SK-N-SH (cell line): Measurements from ENCODE around the gene TBXA2R. TPM values are rescaled to one million over a fixed set of nuclear protein-coding genes. Genes with fewer than 3 reads are reported as not detected.

Source experiments
- CTCF ChIA-PET: fragments of 300-600, 350-600 bp; formaldehyde crosslinking; extraction: SDS; loops from one replicate; lab custom pipeline; 2021; lab: Yijun Ruan, JAX
- POLR2A ChIA-PET: fragments of 350-600 bp; sonication (Branson Sonifier 250); formaldehyde crosslinking; extraction: SDS; loops from one replicate; lab custom pipeline; 2020; ENCODE audit warnings: antibody characterized with exemption, inconsistent platforms; lab: Yijun Ruan, JAX
- DNase-seq: peaks from one replicate; pipeline ENCODE4 v3.0.0; 2012
- H2AFZ ChIP-seq: fragments of 200-600 bp; sonication (generic); 2 replicates; pipeline ENCODE4 v1.8.1; 2016; ENCODE audit warnings: antibody characterized with exemption, mild to moderate bottlenecking, low read depth
- H3F3A ChIP-seq: fragments of 200-600 bp; sonication (generic); replicated peaks from 2 replicates; pipeline ENCODE3; 2016; ENCODE audit warnings: antibody characterized with exemption, mild to moderate bottlenecking; ENCODE audit not compliant: insufficient read depth
- H3K27ac ChIP-seq, 2 experiments: fragments of 200-500 bp in 1 of 2; fragments of 200-600 bp in 1 of 2; sonication (Bioruptor generic) in 1 of 2; sonication (generic), shearing (Covaris generic) in 1 of 2; 2 replicates each; pipeline versions ENCODE4 v1.5.1 to v1.6.1; 2014 to 2016; ENCODE audit warnings: low read depth in 2 of 2, inconsistent platforms in 1 of 2, low read length in 1 of 2, mild to moderate bottlenecking in 1 of 2, mixed read lengths in 1 of 2
- H3K27me3 ChIP-seq: fragments of 200-600 bp; sonication (generic), shearing (Covaris generic); 2 replicates; pipeline ENCODE4 v1.6.1; 2016; ENCODE audit warnings: mixed run types; ENCODE audit not compliant: insufficient read depth
- H3K36me3 ChIP-seq, 2 experiments: fragments of 200-500 bp in 1 of 2; fragments of 200-600 bp in 1 of 2; sonication (Bioruptor generic) in 1 of 2; sonication (generic) in 1 of 2; replicated peaks in 1 of 2; 2 replicates each; pipeline versions ENCODE3 to v1.5.1; 2014 to 2016; ENCODE audit warnings: low read length in 1 of 2, mild to moderate bottlenecking in 1 of 2; ENCODE audit not compliant: insufficient read depth in 2 of 2, control insufficient read depth in 1 of 2
- H3K4me1 ChIP-seq, 2 experiments: fragments of 200-500 bp in 1 of 2; fragments of 200-600 bp in 1 of 2; sonication (Bioruptor generic) in 1 of 2; sonication (generic), shearing (Covaris generic) in 1 of 2; 2 replicates each; pipeline versions ENCODE4 v1.5.1 to v1.6.1; 2014 to 2016; ENCODE audit warnings: low read depth in 1 of 2, low read length in 1 of 2, mixed run types in 1 of 2; ENCODE audit not compliant: insufficient read depth in 2 of 2, control insufficient read depth in 1 of 2
- H3K4me2 ChIP-seq: fragments of 200-600 bp; sonication (generic), shearing (Covaris generic); 2 replicates; pipeline ENCODE4 v1.6.1; 2017; ENCODE audit warnings: mixed run types
- H3K4me3 ChIP-seq, 2 experiments: fragments of 200-500 bp in 1 of 2; fragments of 200-600 bp in 1 of 2; sonication (Bioruptor generic) in 1 of 2; sonication (generic), shearing (Covaris generic) in 1 of 2; 2 replicates each; pipeline versions ENCODE4 v1.5.1 to v1.8.1; 2014 to 2016; ENCODE audit warnings: low read depth in 2 of 2, inconsistent platforms in 1 of 2, low read length in 1 of 2, mild to moderate bottlenecking in 1 of 2, mixed read lengths in 1 of 2, moderate library complexity in 1 of 2
- H3K79me2 ChIP-seq: fragments of 200-600 bp; sonication (generic); 2 replicates; pipeline ENCODE4 v1.8.1; 2017; ENCODE audit warnings: mild to moderate bottlenecking; ENCODE audit not compliant: insufficient read depth
- H3K9ac ChIP-seq: fragments of 200-600 bp; sonication (generic); 2 replicates; pipeline ENCODE4 v1.6.1; 2017; ENCODE audit warnings: mixed run types
- H3K9me2 ChIP-seq: fragments of 200-600 bp; sonication (generic); 2 replicates; pipeline ENCODE4 v1.6.1; 2017; ENCODE audit warnings: mixed run types
- H3K9me3 ChIP-seq: fragments of 200-600 bp; sonication (generic); 2 replicates; pipeline ENCODE4 v1.6.1; 2017; ENCODE audit warnings: mixed run types, mild to moderate bottlenecking, moderate library complexity
- H4K20me1 ChIP-seq: fragments of 200-600 bp; sonication (generic); 2 replicates; pipeline ENCODE4 v1.6.1; 2017; ENCODE audit warnings: mild to moderate bottlenecking, mixed run types; ENCODE audit not compliant: insufficient read depth
- CTCF ChIP-seq: fragments of 200-600 bp; sonication (generic); IDR thresholded peaks from 2 replicates; pipeline ENCODE4 v1.6.1; 2017; ENCODE audit warnings: antibody characterized with exemption, mild to moderate bottlenecking, moderate library complexity
- ELF1 ChIP-seq: IDR thresholded peaks from 2 replicates; pipeline ENCODE4 v1.4.0; 2012
- FOSL2 ChIP-seq: IDR thresholded peaks from 2 replicates; pipeline ENCODE4 v1.4.0; 2012; ENCODE audit warnings: low read depth, mild to moderate bottlenecking, moderate library complexity, borderline replicate concordance
- FOXM1 ChIP-seq: IDR thresholded peaks from 2 replicates; pipeline ENCODE4 v1.4.0; 2012; ENCODE audit warnings: low read depth, mild to moderate bottlenecking
- GATA2 ChIP-seq: sonication (generic); formaldehyde crosslinking; IDR thresholded peaks from 2 replicates; pipeline ENCODE4 v1.5.0; 2020; ENCODE audit warnings: mild to moderate bottlenecking, missing genetic modification reagents
- MEF2A ChIP-seq: IDR thresholded peaks from 2 replicates; pipeline ENCODE4 v1.4.0; 2012; ENCODE audit warnings: low read depth, borderline replicate concordance
- NFIC ChIP-seq: IDR thresholded peaks from 2 replicates; pipeline ENCODE4 v1.4.0; 2012; ENCODE audit warnings: borderline replicate concordance
- RCOR1 ChIP-seq: fragments of 150-350 bp; IDR thresholded peaks from 2 replicates; pipeline ENCODE4 v1.6.1; 2017; ENCODE audit warnings: antibody characterized with exemption, low read length
- RFX5 ChIP-seq: IDR thresholded peaks from 2 replicates; pipeline ENCODE4 v1.6.1; 2012; ENCODE audit warnings: mild to moderate bottlenecking, improper control_type of control experiment, low read length
- RXRA ChIP-seq: IDR thresholded peaks from 2 replicates; pipeline ENCODE4 v1.4.0; 2012; ENCODE audit warnings: low read depth, mild to moderate bottlenecking, borderline replicate concordance
- SIN3A ChIP-seq: IDR thresholded peaks from 2 replicates; pipeline ENCODE4 v1.6.1; 2012; ENCODE audit warnings: low read depth, mild to moderate bottlenecking, low read length, moderate library complexity, borderline replicate concordance
- TAF1 ChIP-seq: IDR thresholded peaks from 2 replicates; pipeline ENCODE4 v1.6.1; 2012; ENCODE audit warnings: low read depth, mild to moderate bottlenecking, low read length, moderate library complexity, borderline replicate concordance
- TCF12 ChIP-seq: IDR thresholded peaks from 2 replicates; pipeline ENCODE4 v1.4.0; 2012
- USF1 ChIP-seq: IDR thresholded peaks from 2 replicates; pipeline ENCODE4 v1.4.0; 2012; ENCODE audit warnings: low read depth, borderline replicate concordance
- USF2 ChIP-seq: fragments of 150-350 bp; IDR thresholded peaks from 2 replicates; pipeline ENCODE4 v1.6.1; 2017; ENCODE audit warnings: antibody characterized with exemption, low read length, low read depth, borderline replicate concordance
- YY1 ChIP-seq: IDR thresholded peaks from 2 replicates; pipeline ENCODE4 v1.4.0; 2012; ENCODE audit warnings: low read depth, mild to moderate bottlenecking
- ZBTB33 ChIP-seq: IDR thresholded peaks from 2 replicates; pipeline ENCODE4 v1.4.0; 2012; ENCODE audit warnings: low read depth, borderline replicate concordance
- WGBS: methylation state at CpG from one replicate; pipeline ENCODE4 v1.1.6; 2017; ENCODE audit warnings: low lambda C conversion rate; 5-methylcytosine and 5-hydroxymethylcytosine counted together
- polyA plus RNA-seq, 3 experiments: library from polyadenylated mRNA; depleted of rRNA; stranded (reverse); fragments of >200 nt; gene quantifications; 2 replicates each; pipeline ENCODE4 v1.2.3, GENCODE V29; 2012

Gene TBXA2R
- polyA plus RNA-seq, 1 of the 3 experiments (the other 2 are of a cell fraction), result 0.92 TPM

GRCh38 chr19:3613818-3614661, 7.4 kb upstream of the TBXA2R start:
- peaks cover 0 to 29% of the 10 kb centered on the region in 2 experiments for H3K36me3 ChIP-seq
- peaks cover 0 to 3% of the 10 kb centered on the region in 2 experiments; a peak in 1 of 4 replicates for H3K4me1 ChIP-seq
- no peaks in the 10 kb centered on the region for H3K27me3 ChIP-seq
- H3K4me3 ChIP-seq, result no peak overlapping the region
- H3K9me3 ChIP-seq, result no peaks in the 10 kb centered on the region
- TF ChIP-seq GATA2 (CRISPR knock-in tag), result no peak
- TF ChIP-seq USF2, result no peak
- no peak for TF ChIP-seq SIN3A
- TF ChIP-seq NFIC, result no peak
- no peak for TF ChIP-seq TCF12
- no peak for TF ChIP-seq ELF1
- no peak for TF ChIP-seq RFX5
- TF ChIP-seq USF1, result no peak
- no peak for TF ChIP-seq MEF2A
- TF ChIP-seq ZBTB33, result no peak
- no peak for TF ChIP-seq CTCF
- TF ChIP-seq RXRA, result no peak
- TF ChIP-seq RCOR1, result no peak
- no peak for TF ChIP-seq FOXM1
- TF ChIP-seq YY1, result no peak
- no peak for TF ChIP-seq TAF1
- TF ChIP-seq FOSL2, result no peak
- TF ChIP-seq, all 33 proteins: peak for 0
- Histone ChIP-seq H3K79me2 (no peaks in the 10 kb centered on the region), H3K4me2 (no peak overlapping the region), H3K9me2 (no peaks in the 10 kb centered on the region), H2AFZ (no peak overlapping the region), H4K20me1 (no peaks in the 10 kb centered on the region), H3F3A (no peaks in the 10 kb centered on the region), H3K9ac (no peak overlapping the region), H3K27ac (no peak overlapping the region; a peak in 1 of 4 replicates)
- 94% methylated on average over 20 of the region's 39 CpGs for WGBS
- DNase-seq, result no peak
- POLR2A ChIA-PET, result no interaction called here
- CTCF ChIA-PET, result interaction anchor here (2.8 kb wide), 1 partner anchor 28 kb away, joined by 11 read pairs; the partner anchor contains the start of gene GIPC3
